Bronchial epithelial cell (primary cell): Measurements from ENCODE around the gene OR8D2. TPM values are rescaled to one million over a fixed set of nuclear protein-coding genes. Genes with fewer than 3 reads are reported as not detected.
"Not testable (repeated sequence)": the region's sequence is repeated elsewhere in the genome, so short reads cannot be mapped to it uniquely, and the experiment has no call there.

Experiments
- DNase-seq: peaks from one replicate; pipeline ENCODE4 v3.0.0-alpha.2; 2010; ENCODE audit warnings: low read depth
- FAIRE-seq: peaks from 2 replicates; lab custom pipeline; 2011; peaks lifted over from hg19 to GRCh38; lab: Jason Lieb, UNC
- H3K27me3 ChIP-seq: 2 replicates; pipeline ENCODE4 v1.5.1; 2011; ENCODE audit warnings: low read length; ENCODE audit not compliant: control insufficient read depth, insufficient read depth
- H3K36me3 ChIP-seq: 2 replicates; pipeline ENCODE4 v1.5.1; 2011; ENCODE audit warnings: low read length; ENCODE audit not compliant: control insufficient read depth, insufficient read depth
- H3K4me3 ChIP-seq: 2 replicates; pipeline ENCODE4 v1.5.1; 2011; ENCODE audit warnings: mild to moderate bottlenecking, low read depth, low read length, control low read depth
- CTCF ChIP-seq: IDR thresholded peaks from 2 replicates; pipeline ENCODE4 v1.5.1; 2011; ENCODE audit warnings: mild to moderate bottlenecking, moderate library complexity, low read length, control low read depth, inconsistent platforms; ENCODE audit not compliant: insufficient read depth, severe bottlenecking
- total RNA-seq: library from RNA; depleted of rRNA; stranded (reverse); fragments of >200 nt; gene quantifications from 2 replicates; pipeline ENCODE4 v1.2.1, GENCODE V29; 2014

The OR8D2 gene
- total RNA-seq, 1 donor from 2014 or later: not detected

DNA sequence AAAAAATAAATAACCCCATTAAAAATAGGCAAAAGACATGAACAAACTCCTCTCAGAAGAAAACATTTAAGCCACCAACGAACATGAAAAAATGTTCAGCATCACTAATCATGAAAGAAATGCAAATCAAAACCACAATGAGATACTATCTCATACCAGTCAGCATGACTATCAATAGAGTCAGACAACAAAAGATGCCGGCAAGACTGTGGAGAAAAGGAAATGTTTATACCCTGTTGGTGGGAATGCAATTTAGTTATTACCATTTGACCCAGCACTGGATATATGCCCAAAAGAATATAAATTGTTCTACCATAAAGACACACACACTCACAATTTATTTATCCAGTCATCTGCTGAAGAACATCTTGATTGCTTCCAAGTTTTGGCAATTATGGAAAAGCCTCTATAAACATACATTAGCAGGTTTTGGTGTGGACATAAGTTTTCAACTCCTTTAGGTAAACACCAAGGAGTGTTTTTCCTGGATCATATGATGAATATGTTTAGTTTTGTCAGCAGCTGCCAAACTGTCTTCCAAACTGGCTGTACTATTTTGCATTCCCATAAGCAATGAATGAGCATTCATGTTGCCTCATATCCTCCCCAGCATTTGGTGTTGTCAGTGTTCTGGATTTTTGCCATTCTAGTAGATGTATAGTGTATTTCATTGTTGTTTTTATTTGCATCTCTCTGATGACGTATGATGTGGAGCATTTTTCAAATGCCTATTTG, 34.2 kb downstream of the OR8D2 start:
- Histone ChIP-seq H3K27me3 (no peaks in the 10 kb centered on the region), H3K36me3 (no peaks in the 10 kb centered on the region), H3K4me3 (no peak overlapping the region)
- DNase-seq: peak; percentile 15
- TF ChIP-seq CTCF: no peak
- no peak for FAIRE-seq

- no peak for TF ChIP-seq CTCF
- DNase-seq: no peak
- Histone ChIP-seq H3K27me3 (no peaks in the 10 kb centered on the region), H3K4me3 (no peak overlapping the region), H3K36me3 (no peaks in the 10 kb centered on the region)
- no peak for FAIRE-seq
Observed at GRCh38 chr11:124278261-124278660, 41.7 kb downstream of the OR8D2 start.

DNA sequence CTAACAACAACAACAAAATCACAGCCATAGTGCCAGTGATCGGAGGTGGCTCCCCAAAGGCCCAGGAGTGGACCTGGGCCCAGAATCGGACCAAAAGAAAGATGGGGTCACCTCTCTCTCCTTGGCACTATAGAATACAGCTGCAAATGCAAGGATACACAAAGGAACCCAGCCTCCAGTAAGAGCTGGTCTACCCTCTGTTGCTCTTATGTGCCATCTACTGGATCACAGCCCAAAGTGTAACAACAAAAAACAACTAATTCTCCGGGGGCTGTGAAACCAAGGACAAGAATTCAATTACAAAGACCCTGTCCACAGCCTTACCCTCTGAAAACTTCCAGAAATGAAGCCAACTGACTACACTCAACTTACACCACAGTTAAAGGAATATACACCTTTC, 42.2 kb downstream of the OR8D2 start:
- Histone ChIP-seq H3K27me3 (no peaks in the 10 kb centered on the region), H3K4me3 (no peak overlapping the region), H3K36me3 (no peaks in the 10 kb centered on the region)
- DNase-seq (peak; percentile 4), FAIRE-seq (no peak)
- no peak for TF ChIP-seq CTCF

DNA sequence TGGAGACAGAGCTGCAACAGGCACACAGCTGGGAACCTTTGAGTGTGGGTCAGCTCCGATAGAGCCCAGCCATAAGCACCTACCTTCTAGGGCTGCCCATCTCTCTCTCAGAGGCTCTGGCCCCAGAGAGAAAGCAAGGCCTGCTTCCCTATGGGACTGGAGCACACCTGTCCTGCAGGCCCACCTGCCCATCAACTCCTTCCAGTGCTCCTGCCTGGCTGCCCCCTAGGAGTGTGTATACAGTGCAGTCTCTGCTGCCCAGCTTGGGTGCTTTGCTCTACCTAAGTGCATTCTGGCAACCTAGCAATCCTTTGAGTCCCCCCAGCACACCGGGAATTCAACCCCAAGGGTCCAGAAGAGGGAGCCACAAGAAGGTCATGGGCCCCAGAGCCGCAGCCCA, 42.8 kb downstream of the OR8D2 start:
- FAIRE-seq (no peak), DNase-seq (no peak)
- Histone ChIP-seq H3K36me3 (no peaks in the 10 kb centered on the region), H3K4me3 (no peak overlapping the region), H3K27me3 (no peaks in the 10 kb centered on the region)
- TF ChIP-seq CTCF: no peak

GRCh38 chr11:124276081-124276480, 43.9 kb downstream of the OR8D2 start:
- H3K36me3 ChIP-seq: no peaks in the 10 kb centered on the region
- FAIRE-seq (no peak), DNase-seq (no peak)
- H3K4me3 ChIP-seq: no peak overlapping the region
- no peak for TF ChIP-seq CTCF
- H3K27me3 ChIP-seq: no peaks in the 10 kb centered on the region

DNA sequence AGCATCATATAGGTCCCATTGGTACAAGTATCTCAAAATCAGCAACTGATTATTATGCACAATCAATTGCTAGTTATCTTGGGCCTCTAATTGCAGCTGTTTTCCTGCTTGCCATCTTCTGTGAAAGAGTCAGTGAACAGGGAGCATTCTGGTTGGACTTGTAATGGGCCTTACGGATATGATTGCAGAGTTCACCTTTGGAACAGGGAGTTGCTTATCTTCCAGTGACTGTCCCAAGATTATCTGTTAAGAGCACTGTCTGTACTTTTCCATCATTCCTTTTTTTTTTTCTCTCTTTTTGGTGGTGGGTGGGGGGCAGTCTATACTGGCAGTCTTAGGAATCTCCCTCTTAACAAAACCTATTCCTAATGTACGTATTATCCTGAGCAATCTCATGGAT, 46.0 kb downstream of the OR8D2 start:
- DNase-seq (no peak), FAIRE-seq (no peak)
- no peak for TF ChIP-seq CTCF
- H3K27me3 ChIP-seq: no peaks in the 10 kb centered on the region
- H3K36me3 ChIP-seq: no peaks in the 10 kb centered on the region
- H3K4me3 ChIP-seq: no peak overlapping the region

GRCh38 chr11:124270886-124271285, 49.1 kb downstream of the OR8D2 start:
- H3K4me3 ChIP-seq, H3K27me3 ChIP-seq, FAIRE-seq, H3K36me3 ChIP-seq, DNase-seq: not testable (repeated sequence)
